Liver (tissue), 9 donors: ENCODE measurements around the gene USH2A. TPM values are rescaled to one million over a fixed set of nuclear protein-coding genes. Genes with fewer than 3 reads are reported as not detected.

Experiments
- DNase-seq: peaks from one replicate; pipeline ENCODE4 v3.0.0-alpha.2; 2017; ENCODE audit warnings: low spot score
- H3K27ac ChIP-seq, 2 donors: one replicate each; pipeline ENCODE4 v1.7.0; 2013; ENCODE audit warnings: inconsistent platforms in 2 of 2, low read length in 2 of 2, control low read depth in 1 of 2, low read depth in 1 of 2, mild to moderate bottlenecking in 1 of 2
- H3K27me3 ChIP-seq, 4 donors: one replicate each; pipeline versions ENCODE4 v1.6.1 to v1.7.0; 2013; ENCODE audit warnings: low read length in 3 of 4, inconsistent platforms in 1 of 4, mild to moderate bottlenecking in 1 of 4, moderate library complexity in 1 of 4; ENCODE audit not compliant: control insufficient read depth in 4 of 4, insufficient read depth in 4 of 4
- H3K36me3 ChIP-seq, 4 donors: one replicate each; pipeline versions ENCODE4 v1.6.1 to v1.7.0; 2013; ENCODE audit warnings: low read length in 3 of 4, mild to moderate bottlenecking in 3 of 4, low read depth in 1 of 4, moderate library complexity in 1 of 4; ENCODE audit not compliant: control insufficient read depth in 4 of 4, insufficient read depth in 3 of 4
- H3K4me1 ChIP-seq, 4 donors: one replicate each; pipeline versions ENCODE4 v1.6.1 to v1.7.0; 2013; ENCODE audit warnings: low read length in 3 of 4, mild to moderate bottlenecking in 3 of 4, moderate library complexity in 1 of 4; ENCODE audit not compliant: control insufficient read depth in 4 of 4, insufficient read depth in 4 of 4
- H3K4me3 ChIP-seq, 3 donors: one replicate each; pipeline versions ENCODE4 v1.6.1 to v1.7.0; 2013; ENCODE audit warnings: low read length in 3 of 3, control low read depth in 1 of 3, low read depth in 1 of 3, mild to moderate bottlenecking in 1 of 3
- H3K9ac ChIP-seq, 2 donors: one replicate each; pipeline ENCODE4 v1.7.0; 2013; ENCODE audit warnings: low read length in 2 of 2, mild to moderate bottlenecking in 2 of 2, moderate library complexity in 2 of 2, control low read depth in 1 of 2, low read depth in 1 of 2
- H3K9me3 ChIP-seq, 4 donors: one replicate each; pipeline versions ENCODE4 v1.6.1 to v1.7.0; 2013; ENCODE audit warnings: low read length in 3 of 4; ENCODE audit not compliant: control insufficient read depth in 4 of 4
- ATF3 ChIP-seq: IDR thresholded peaks from 2 replicates; pipeline ENCODE4 v1.6.1; 2016; ENCODE audit warnings: antibody characterized with exemption
- CTCF ChIP-seq: fragments of 150-350 bp; IDR thresholded peaks from 2 replicates; pipeline ENCODE4 v1.5.1; 2017; ENCODE audit warnings: improper control_type of control experiment, low read depth, low read length; ENCODE audit not compliant: missing input control
- FOXA1 ChIP-seq: IDR thresholded peaks from 2 replicates; pipeline ENCODE4 v1.6.1; 2016; ENCODE audit warnings: antibody characterized with exemption
- FOXA2 ChIP-seq: IDR thresholded peaks from 2 replicates; pipeline ENCODE4 v1.6.1; 2016; ENCODE audit warnings: antibody characterized with exemption
- GABPA ChIP-seq, 2 donors: IDR thresholded peaks in 1 of 2; conservative IDR thresholded peaks in 1 of 2; 2 replicates each; pipeline ENCODE4 v1.6.1; 2016; ENCODE audit warnings: antibody characterized with exemption in 2 of 2, mild to moderate bottlenecking in 1 of 2, moderate library complexity in 1 of 2
- HNF4A ChIP-seq, 2 donors: conservative IDR thresholded peaks; 2 replicates each; pipeline ENCODE4 v1.6.1; 2016; ENCODE audit warnings: antibody characterized with exemption in 2 of 2, mild to moderate bottlenecking in 2 of 2
- MAX ChIP-seq: IDR thresholded peaks from 2 replicates; pipeline ENCODE4 v1.6.1; 2016; ENCODE audit warnings: antibody characterized with exemption
- NR2F2 ChIP-seq: IDR thresholded peaks from 2 replicates; pipeline ENCODE4 v1.6.1; 2016; ENCODE audit warnings: antibody characterized with exemption
- RAD21 ChIP-seq, 2 donors: IDR thresholded peaks; 2 replicates each; pipeline ENCODE4 v1.6.1; 2016; ENCODE audit warnings: antibody characterized with exemption in 2 of 2, mild to moderate bottlenecking in 2 of 2
- REST ChIP-seq: IDR thresholded peaks from 2 replicates; pipeline ENCODE4 v1.6.1; 2016; ENCODE audit warnings: antibody characterized with exemption, mild to moderate bottlenecking
- RXRA ChIP-seq, 2 donors: IDR thresholded peaks; 2 replicates each; pipeline ENCODE4 v1.6.1; 2017 to 2018; ENCODE audit warnings: antibody characterized with exemption in 2 of 2, mild to moderate bottlenecking in 1 of 2
- SP1 ChIP-seq: IDR thresholded peaks from 2 replicates; pipeline ENCODE4 v1.6.1; 2018; ENCODE audit warnings: antibody characterized with exemption, mild to moderate bottlenecking
- YY1 ChIP-seq: IDR thresholded peaks from 2 replicates; pipeline ENCODE4 v1.6.1; 2016; ENCODE audit warnings: antibody characterized with exemption, mild to moderate bottlenecking
- ZBTB33 ChIP-seq: IDR thresholded peaks from 2 replicates; pipeline ENCODE4 v1.6.1; 2016; ENCODE audit warnings: antibody characterized with exemption
- WGBS: extraction: QIAGEN DNeasy Blood & Tissue Kit; methylation state at CpG from one replicate; pipeline ENCODE4 v1.1.7; 2013; 5-methylcytosine and 5-hydroxymethylcytosine counted together
- polyA plus RNA-seq, 2 donors: library from polyadenylated mRNA; stranded (reverse) in 1 of 2; unstranded in 1 of 2; fragments of 200-250 nt in 1 of 2; fragments of >200 nt in 1 of 2; fragmentation: Nextera tagmentation in 1 of 2; extraction: Ambion mirVana in 1 of 2; gene quantifications; one replicate each; pipeline versions ENCODE4 v1.2.1 to v1.2.3, GENCODE V29; 2013 to 2015
- total RNA-seq, 2 donors: library from RNA; depleted of rRNA; stranded (reverse); fragments of >200 nt; gene quantifications; one replicate each; pipeline ENCODE4 v1.2.3, GENCODE V29; 2014
- donor health status: healthy.
- donor health status: healthy.
- donor health status: healthy.
- donor health status: healthy.
- donor health status: healthy.

Gene USH2A
- total and polyA plus RNA-seq, 4 donors = 0.14 to 1.0 (median 0.31) TPM

- Histone ChIP-seq H3K9me3 (no peaks in the 10 kb centered on the region), H3K4me1 (peaks cover 0 to 12% (median 6%) of the 10 kb centered on the region in 4 donors), H3K9ac (no peak overlapping the region), H3K36me3 (no peaks in the 10 kb centered on the region), H3K27ac (peak overlapping the region in 1 of 2 donors; percentile 63), H3K27me3 (no peaks in the 10 kb centered on the region), H3K4me3 (no peak overlapping the region)
- no peak for DNase-seq
- 16% methylated on average over 2 of the region's 2 CpGs for WGBS
- no peak for TF ChIP-seq YY1
- no peak for TF ChIP-seq FOXA1
- TF ChIP-seq RXRA (IDR thresholded peaks at IDR 0.05) = no peak
- TF ChIP-seq RAD21 (IDR thresholded peaks at IDR 0.05) = no peak
- TF ChIP-seq GABPA (IDR thresholded peaks at IDR 0.05 in 1 of 2, conservative IDR thresholded peaks at IDR 0.05 in 1 of 2) = no peak
- TF ChIP-seq REST = no peak
- TF ChIP-seq ATF3 = no peak
- TF ChIP-seq MAX = no peak
Observed at GRCh38 chr1:216420263-216420662, 3.0 kb downstream of the USH2A start.

- Histone ChIP-seq H3K36me3 (no peaks in the 10 kb centered on the region), H3K9me3 (no peaks in the 10 kb centered on the region), H3K4me3 (no peak overlapping the region), H3K9ac (no peak overlapping the region), H3K27me3 (no peaks in the 10 kb centered on the region), H3K4me1 (peaks cover 0 to 9% (median 4%) of the 10 kb centered on the region in 4 donors), H3K27ac (no peak overlapping the region)
- DNase-seq = no peak
- 94% methylated on average over 1 of the region's 1 CpG for WGBS
- no peak for TF ChIP-seq FOXA1
- no peak for TF ChIP-seq HNF4A (conservative IDR thresholded peaks at IDR 0.05)
- no peak for TF ChIP-seq YY1
- no peak for TF ChIP-seq RAD21 (IDR thresholded peaks at IDR 0.05)
- TF ChIP-seq FOXA2 = no peak
- no peak for TF ChIP-seq MAX
- TF ChIP-seq CTCF = no peak
- no peak for TF ChIP-seq GABPA (IDR thresholded peaks at IDR 0.05 in 1 of 2, conservative IDR thresholded peaks at IDR 0.05 in 1 of 2)
- TF ChIP-seq SP1 = no peak
- no peak for TF ChIP-seq NR2F2
- no peak for TF ChIP-seq REST
- TF ChIP-seq ZBTB33 = no peak
- no peak for TF ChIP-seq RXRA (IDR thresholded peaks at IDR 0.05)
- no peak for TF ChIP-seq ATF3
Observed at GRCh38 chr1:216416488-216416887, 6.8 kb downstream of the USH2A start.
